WERI-Rb-1 (cell line): ENCODE measurements around the gene CACUL1.
A peak's percentile ranks its signal among the peaks of the same experiment; 100 is the strongest.

Experiments used
- DNase-seq: peaks from one replicate; pipeline ENCODE4 v3.0.0-alpha.2; 2020
- H3K27ac ChIP-seq: fragments of 250-450 bp; sonication (Bioruptor Pico); 2 replicates; pipeline ENCODE4 v1.5.1; 2020; ENCODE audit warnings: mild to moderate bottlenecking, moderate library complexity
- H3K27me3 ChIP-seq: fragments of 250-450 bp; sonication (Bioruptor Pico); 2 replicates; pipeline ENCODE4 v1.5.1; 2021; ENCODE audit warnings: mild to moderate bottlenecking, low read depth, moderate library complexity; ENCODE audit not compliant: insufficient read depth, severe bottlenecking
- H3K36me3 ChIP-seq: fragments of 250-450 bp; sonication (Bioruptor Pico); 2 replicates; pipeline ENCODE4 v1.5.1; 2020; ENCODE audit warnings: mild to moderate bottlenecking, moderate library complexity
- H3K4me3 ChIP-seq: 2 replicates; pipeline ENCODE4 v1.5.1; 2011; ENCODE audit warnings: low read depth, mild to moderate bottlenecking, control low read depth, low read length
- H3K9me3 ChIP-seq: fragments of 250-450 bp; sonication (Bioruptor Pico); 2 replicates; pipeline ENCODE4 v1.5.1; 2021; ENCODE audit warnings: mild to moderate bottlenecking, moderate library complexity; ENCODE audit not compliant: severe bottlenecking
- TF ChIP-seq, protein P1 (sequence below): IDR thresholded peaks from 2 replicates; pipeline ENCODE4 v1.5.1; 2011; ENCODE audit warnings: low read depth, mild to moderate bottlenecking, control low read depth, inconsistent platforms, low read length

CACUL1 gene

DNA sequence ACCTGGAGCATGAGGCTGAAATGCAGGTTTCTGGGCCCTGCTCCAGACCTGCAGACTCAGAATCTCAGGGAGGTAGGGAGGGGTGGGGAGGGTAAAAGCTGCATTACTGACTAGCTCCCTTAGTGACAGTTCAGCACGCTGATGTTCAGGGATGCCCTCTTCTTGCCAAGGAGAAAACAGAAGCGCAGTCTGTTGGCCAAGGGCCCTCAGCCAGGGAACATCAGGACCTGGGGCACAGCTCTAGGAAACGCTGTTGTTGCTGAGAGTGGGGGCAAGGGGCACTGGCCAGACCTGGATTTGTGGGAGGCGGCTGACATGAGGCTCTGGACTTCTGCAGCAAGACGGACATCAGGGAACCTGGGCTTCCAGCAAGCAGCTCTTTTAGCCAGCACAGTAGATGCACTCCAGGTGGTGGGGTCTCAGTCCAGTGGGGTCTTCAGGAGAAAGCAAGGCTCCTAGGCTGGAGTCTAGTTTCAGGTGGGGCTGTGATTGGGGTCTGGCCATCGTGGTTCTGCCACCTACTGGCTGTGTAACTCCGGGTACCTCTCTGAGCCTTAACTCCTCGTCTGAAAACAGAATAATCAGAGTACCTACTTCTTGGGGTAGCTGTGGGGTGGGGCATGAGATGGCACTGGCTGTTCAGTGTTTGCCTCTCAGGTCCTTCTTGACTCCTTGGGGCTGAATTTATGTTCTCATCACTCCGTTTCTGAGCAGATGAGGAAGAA, 86.4 kb downstream of the CACUL1 start:
- no peak overlapping the region for H3K27ac ChIP-seq
- H3K27me3 ChIP-seq, result no peaks in the 10 kb centered on the region
- DNase-seq, result no peak
- no peak overlapping the region for H3K4me3 ChIP-seq
- TF ChIP-seq, protein P1, sequence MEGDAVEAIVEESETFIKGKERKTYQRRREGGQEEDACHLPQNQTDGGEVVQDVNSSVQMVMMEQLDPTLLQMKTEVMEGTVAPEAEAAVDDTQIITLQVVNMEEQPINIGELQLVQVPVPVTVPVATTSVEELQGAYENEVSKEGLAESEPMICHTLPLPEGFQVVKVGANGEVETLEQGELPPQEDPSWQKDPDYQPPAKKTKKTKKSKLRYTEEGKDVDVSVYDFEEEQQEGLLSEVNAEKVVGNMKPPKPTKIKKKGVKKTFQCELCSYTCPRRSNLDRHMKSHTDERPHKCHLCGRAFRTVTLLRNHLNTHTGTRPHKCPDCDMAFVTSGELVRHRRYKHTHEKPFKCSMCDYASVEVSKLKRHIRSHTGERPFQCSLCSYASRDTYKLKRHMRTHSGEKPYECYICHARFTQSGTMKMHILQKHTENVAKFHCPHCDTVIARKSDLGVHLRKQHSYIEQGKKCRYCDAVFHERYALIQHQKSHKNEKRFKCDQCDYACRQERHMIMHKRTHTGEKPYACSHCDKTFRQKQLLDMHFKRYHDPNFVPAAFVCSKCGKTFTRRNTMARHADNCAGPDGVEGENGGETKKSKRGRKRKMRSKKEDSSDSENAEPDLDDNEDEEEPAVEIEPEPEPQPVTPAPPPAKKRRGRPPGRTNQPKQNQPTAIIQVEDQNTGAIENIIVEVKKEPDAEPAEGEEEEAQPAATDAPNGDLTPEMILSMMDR, result peak; percentile 41; the same call in 1 of the 2 replicates
- H3K9me3 ChIP-seq, result no peaks in the 10 kb centered on the region
- no peaks in the 10 kb centered on the region for H3K36me3 ChIP-seq

DNA sequence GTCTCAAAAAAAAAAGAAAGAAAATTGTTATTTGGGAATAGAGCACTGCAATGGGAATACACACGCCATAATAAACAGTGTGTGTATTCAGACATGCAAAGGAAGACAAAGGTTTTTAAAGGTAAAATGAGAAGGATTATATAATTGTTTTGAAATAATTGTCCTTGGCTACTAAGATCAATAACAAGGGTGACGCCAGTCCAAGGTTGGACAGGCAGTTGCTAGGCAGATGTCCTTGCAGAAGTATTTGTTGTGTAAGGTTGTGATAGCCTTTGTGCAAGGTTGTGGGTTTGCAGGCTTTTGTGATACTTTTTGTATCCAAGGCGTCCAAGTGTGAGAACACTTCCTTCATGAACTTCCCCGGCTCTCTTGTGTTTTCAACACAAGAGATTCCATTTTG, 87.0 kb downstream of the CACUL1 start:
- Histone ChIP-seq H3K36me3 (no peaks in the 10 kb centered on the region), H3K4me3 (no peak overlapping the region), H3K9me3 (no peaks in the 10 kb centered on the region), H3K27ac (no peak overlapping the region), H3K27me3 (no peaks in the 10 kb centered on the region)
- TF ChIP-seq, protein P1, result no peak
- DNase-seq, result no peak

DNA sequence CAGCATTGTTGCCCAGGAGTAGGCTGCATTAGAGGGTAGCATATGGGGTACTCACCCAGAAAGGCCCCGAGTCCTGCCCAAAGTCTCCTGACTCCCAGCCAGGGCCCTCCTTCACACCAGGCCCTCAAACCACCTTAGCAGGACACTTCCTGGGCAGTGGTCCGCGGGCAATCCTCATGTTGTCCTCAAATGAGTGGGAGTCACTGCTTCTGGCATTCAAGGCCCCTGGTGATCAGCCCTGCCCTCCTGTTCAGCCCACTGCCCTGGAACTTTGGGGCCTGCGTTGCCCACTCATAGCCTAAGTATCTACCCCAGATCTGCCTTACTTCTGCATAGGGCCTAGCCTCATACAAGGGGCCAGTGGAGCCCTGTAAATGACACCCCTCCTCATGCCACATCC, 88.4 kb downstream of the CACUL1 start:
- no peak for DNase-seq
- TF ChIP-seq, protein P1, result no peak
- Histone ChIP-seq H3K27me3 (no peaks in the 10 kb centered on the region), H3K4me3 (no peak overlapping the region), H3K27ac (no peak overlapping the region), H3K36me3 (no peaks in the 10 kb centered on the region), H3K9me3 (no peaks in the 10 kb centered on the region)

DNA sequence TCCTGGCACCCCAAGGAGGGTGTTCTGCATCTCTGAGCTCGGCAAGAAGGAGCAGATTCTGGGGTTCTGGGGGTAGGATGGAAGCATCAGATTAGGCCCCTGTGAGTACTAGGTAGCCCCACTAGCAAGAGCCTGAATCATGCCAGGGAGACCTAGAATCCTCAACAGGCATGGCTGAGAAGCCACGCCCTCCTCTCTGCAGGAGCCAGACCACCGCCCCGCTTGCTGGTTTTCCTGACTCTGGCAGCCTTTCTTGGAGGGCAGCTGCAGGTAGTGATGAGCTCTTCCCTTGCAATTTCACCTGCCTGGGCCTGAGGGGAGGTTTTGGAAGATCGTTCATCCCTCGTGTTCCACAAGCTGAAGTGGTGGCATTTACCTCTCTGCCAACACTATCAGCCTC, 90.4 kb downstream of the CACUL1 start:
- Histone ChIP-seq H3K27me3 (no peaks in the 10 kb centered on the region), H3K27ac (no peak overlapping the region), H3K9me3 (no peaks in the 10 kb centered on the region), H3K4me3 (no peak overlapping the region), H3K36me3 (no peaks in the 10 kb centered on the region)
- TF ChIP-seq, protein P1, result no peak
- DNase-seq, result no peak

DNA sequence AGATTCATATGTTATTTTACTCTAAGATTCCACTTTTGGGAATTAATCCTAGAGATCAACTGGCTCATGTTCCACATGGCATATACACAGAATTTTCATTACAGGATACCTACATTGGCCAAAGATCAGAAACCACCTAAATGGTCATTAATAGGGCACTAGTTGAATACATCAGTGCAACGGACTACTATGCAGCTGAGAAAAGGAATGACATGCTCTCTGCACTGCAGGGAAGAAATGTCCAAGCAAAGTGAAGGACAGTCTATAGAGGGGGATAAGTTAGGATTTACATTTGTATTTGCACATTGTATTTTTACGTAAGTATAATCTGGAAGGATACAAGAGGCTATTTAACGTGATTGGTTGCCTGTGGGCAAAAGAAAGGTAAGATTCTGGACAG, 91.6 kb downstream of the CACUL1 start:
- Histone ChIP-seq H3K27ac (no peak overlapping the region), H3K4me3 (no peak overlapping the region), H3K36me3 (no peaks in the 10 kb centered on the region), H3K27me3 (no peaks in the 10 kb centered on the region), H3K9me3 (no peaks in the 10 kb centered on the region)
- DNase-seq, result no peak
- TF ChIP-seq, protein P1, result no peak
